GM12874 (cell line): ENCODE measurements around the gene TLCD3A.

Source experiments
- CTCF ChIP-seq: IDR thresholded peaks from 2 replicates; pipeline ENCODE4 v1.5.1; 2011; ENCODE audit warnings: low read depth, mild to moderate bottlenecking, control low read depth, low read length, moderate library complexity; ENCODE audit not compliant: insufficient read depth

Gene TLCD3A

DNA sequence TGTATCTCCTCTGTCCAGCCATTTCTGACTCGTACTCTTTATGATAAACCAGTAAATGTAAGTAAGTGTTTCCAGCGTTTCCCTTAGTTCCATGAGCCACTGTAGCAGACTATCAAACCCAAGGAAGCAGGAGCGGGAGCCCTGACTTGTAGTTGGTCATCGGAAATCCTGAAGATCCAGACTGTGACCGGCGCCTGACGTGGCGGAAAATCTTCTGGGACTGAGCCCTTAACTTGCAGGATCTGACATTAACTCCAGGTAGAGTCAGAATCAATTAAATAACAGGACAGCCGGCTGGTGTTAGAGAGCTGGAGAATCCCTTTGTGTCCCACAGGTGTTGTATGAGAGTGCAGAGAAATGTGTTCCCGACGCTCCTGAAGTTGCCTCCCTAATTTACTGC, 45.7 kb downstream of the TLCD3A start:
- TF ChIP-seq CTCF = no peak

GRCh38 chr17:781805-782731, 49.7 kb downstream of the TLCD3A start, which contains the start of the genes GLOD4 and MRM3:
Gene GLOD4 (minus strand): TSS chr17:782280. CDS start chr17:782255, 25 bp downstream.
Gene MRM3 (plus strand): TSS chr17:782353. CDS start chr17:782379, 26 bp downstream.
- no peak for TF ChIP-seq CTCF

- no peak for TF ChIP-seq CTCF
Observed at GRCh38 chr17:784143-784542, 51.7 kb downstream of the TLCD3A start.

DNA sequence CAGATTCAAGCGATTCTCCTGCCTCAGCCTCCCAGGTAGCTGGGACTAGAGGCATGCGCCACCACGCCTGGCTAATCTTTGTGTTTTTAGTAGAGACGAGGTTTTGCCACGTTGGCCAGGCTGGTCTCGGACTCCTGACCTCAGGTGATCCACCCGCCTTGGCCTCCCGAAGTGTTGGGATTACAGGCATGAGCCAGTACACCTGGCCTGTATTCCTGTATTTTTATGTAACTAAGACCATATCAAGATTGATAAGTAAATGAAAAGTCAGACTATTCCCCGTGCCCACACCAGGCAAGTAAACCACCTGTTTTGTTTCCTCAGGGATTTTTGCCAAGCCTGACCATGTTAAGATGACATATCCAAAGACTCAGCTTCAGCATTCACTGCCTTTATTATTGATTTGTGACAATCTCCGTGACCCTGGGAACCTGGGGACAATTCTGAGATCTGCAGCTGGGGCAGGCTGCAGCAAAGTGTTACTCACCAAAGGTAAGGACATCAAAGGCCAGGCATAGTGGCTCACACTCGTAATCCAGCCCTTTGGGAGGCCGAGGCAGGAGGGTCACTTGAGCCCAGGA, 55.3 kb downstream of the TLCD3A start:
- no peak for TF ChIP-seq CTCF

- TF ChIP-seq CTCF = no peak
Observed at GRCh38 chr17:788551-788950, 56.2 kb downstream of the TLCD3A start.

- no peak for TF ChIP-seq CTCF
Observed at GRCh38 chr17:789160-789840, 56.9 kb downstream of the TLCD3A start.

DNA sequence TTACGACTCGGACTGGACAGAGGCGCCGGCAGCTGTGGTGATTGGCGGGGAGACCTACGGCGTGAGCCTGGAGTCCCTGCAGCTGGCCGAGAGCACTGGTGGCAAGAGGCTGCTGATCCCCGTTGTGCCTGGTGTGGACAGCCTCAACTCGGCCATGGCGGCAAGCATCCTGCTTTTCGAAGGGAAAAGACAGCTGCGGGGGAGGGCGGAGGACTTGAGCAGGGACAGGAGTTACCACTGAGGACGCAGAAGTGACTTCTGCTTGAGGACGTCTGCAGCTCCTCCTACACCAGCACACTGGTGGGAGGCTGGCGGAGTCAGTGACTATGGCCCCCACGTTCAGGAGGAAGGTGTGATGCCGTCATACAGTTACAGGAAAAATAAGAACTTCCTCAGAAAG, 59.4 kb downstream of the TLCD3A start:
- no peak for TF ChIP-seq CTCF
